Right lobe of liver (tissue), 4 donors: ENCODE data around the gene HPN.
A peak's percentile ranks its signal among the peaks of the same experiment; 100 is the strongest.

Experiments used
- CTCF ChIP-seq, 4 donors: fragments of 200-600 bp in 3 of 4; fragments of 450-650 bp in 1 of 4; IDR thresholded peaks; one replicate each; pipeline versions ENCODE4 v1.5.1 to v1.8.0; 2016 to 2022; ENCODE audit warnings: antibody characterized with exemption in 4 of 4, mild to moderate bottlenecking in 2 of 4
- POLR2A ChIP-seq: fragments of 450-650 bp; IDR thresholded peaks from one replicate; pipeline ENCODE4 v1.6.1; 2017; ENCODE audit warnings: antibody characterized with exemption, mild to moderate bottlenecking
- donor health status: DM: no; HTN: no; CAD: no.
- donor health status: DM: no; HTN: no; CAD: no.
- donor health status: DM: no; HTN: yes; CAD: no.

- TF ChIP-seq CTCF (IDR thresholded peaks at IDR 0.05): peak; percentile 59 to 71 (median 70)
- TF ChIP-seq POLR2A: no peak
Measured at GRCh38 chr19:35090506-35091214, 49.1 kb downstream of the HPN start.
